ENCODE data around the gene C17orf50.

GRCh38 chr17:35769895-35770486 lies 9.3 kb downstream of the C17orf50 start:
- TF ChIP-seq GATA2 (IDR thresholded peaks at IDR 0.05; ENCODE audit: low read depth, low read length) (no peak), GATA3 (IDR thresholded peaks at IDR 0.05; ENCODE audit: low read depth, low read length) (no peak)

Measured in SH-SY5Y (cell line).